Smooth muscle cell (in vitro differentiated cells): ENCODE measurements around the gene CFP. TPM values are rescaled to one million over a fixed set of nuclear protein-coding genes. Genes with fewer than 3 reads are reported as not detected.

Experiments used
- DNase-seq: peaks from one replicate; lab custom pipeline; 2025; ENCODE audit not compliant: unreplicated experiment; lab: John Stamatoyannopoulos, UW
- H2AFZ ChIP-seq: fragments of 200-600 bp; sonication (generic); 2 replicates; pipeline ENCODE4 v1.6.0; 2016; ENCODE audit warnings: antibody characterized with exemption, low read depth, mild to moderate bottlenecking
- H3F3A ChIP-seq: fragments of 200-600 bp; sonication (generic); 2 replicates; pipeline ENCODE4 v1.6.0; 2017; ENCODE audit warnings: antibody characterized with exemption, low read depth
- H3K27ac ChIP-seq: fragments of 200-600 bp; sonication (generic); 2 replicates; pipeline ENCODE4 v1.5.1; 2016; ENCODE audit warnings: low read depth, mild to moderate bottlenecking
- H3K27me3 ChIP-seq: fragments of 200-600 bp; sonication (generic); 2 replicates; pipeline ENCODE4 v1.6.1; 2016; ENCODE audit warnings: low read depth, mild to moderate bottlenecking
- H3K36me3 ChIP-seq: fragments of 200-600 bp; sonication (generic); 2 replicates; pipeline ENCODE4 v1.5.1; 2016; ENCODE audit warnings: low read depth
- H3K4me1 ChIP-seq: fragments of 200-600 bp; sonication (generic); 2 replicates; pipeline ENCODE4 v1.5.1; 2016; ENCODE audit warnings: low read depth
- H3K4me2 ChIP-seq: fragments of 200-600 bp; sonication (generic); 2 replicates; pipeline ENCODE4 v1.6.0; 2016; ENCODE audit warnings: mild to moderate bottlenecking
- H3K4me3 ChIP-seq: fragments of 200-600 bp; sonication (generic); 2 replicates; pipeline ENCODE4 v1.5.1; 2016; ENCODE audit warnings: mild to moderate bottlenecking
- H3K79me2 ChIP-seq: fragments of 200-600 bp; sonication (generic); 2 replicates; pipeline ENCODE4 v1.6.0; 2016; ENCODE audit warnings: low read depth, mild to moderate bottlenecking
- H3K9ac ChIP-seq: fragments of 200-600 bp; sonication (generic); 2 replicates; pipeline ENCODE4 v1.6.0; 2016; ENCODE audit warnings: low read depth
- H3K9me3 ChIP-seq: fragments of 200-600 bp; sonication (generic); replicated peaks from 2 replicates; pipeline ENCODE4 v1.5.1; 2016; ENCODE audit warnings: low read depth
- H4K20me1 ChIP-seq: fragments of 200-600 bp; sonication (generic); 2 replicates; pipeline ENCODE4 v1.6.0; 2016; ENCODE audit warnings: low read depth
- WGBS: methylation state at CpG from one replicate; pipeline ENCODE4 v1.1.7; 2016; ENCODE audit warnings: low lambda C conversion rate; 5-methylcytosine and 5-hydroxymethylcytosine counted together
- polyA plus RNA-seq: library from polyadenylated mRNA; unstranded; fragments of >200 nt; fragmentation: Nextera tagmentation; extraction: Ambion mirVana; gene quantifications from 2 replicates; pipeline ENCODE4 v1.2.1, GENCODE V29; 2016
- total RNA-seq: library from RNA; depleted of rRNA; stranded (reverse); fragments of >200 nt; gene quantifications from 2 replicates; pipeline ENCODE4 v1.2.3, GENCODE V29; 2014
- TF ChIP-seq, protein P1 (sequence below): fragments of 200-600 bp; sonication (generic); IDR thresholded peaks from 2 replicates; pipeline ENCODE4 v1.5.1; 2017; ENCODE audit warnings: borderline replicate concordance, mild to moderate bottlenecking, antibody characterized with exemption; ENCODE audit not compliant: insufficient read depth, poor library complexity, severe bottlenecking

The CFP gene
- total and polyA plus RNA-seq, 2 experiments from 2014 or later: 0.58 to 1.3 TPM

DNA sequence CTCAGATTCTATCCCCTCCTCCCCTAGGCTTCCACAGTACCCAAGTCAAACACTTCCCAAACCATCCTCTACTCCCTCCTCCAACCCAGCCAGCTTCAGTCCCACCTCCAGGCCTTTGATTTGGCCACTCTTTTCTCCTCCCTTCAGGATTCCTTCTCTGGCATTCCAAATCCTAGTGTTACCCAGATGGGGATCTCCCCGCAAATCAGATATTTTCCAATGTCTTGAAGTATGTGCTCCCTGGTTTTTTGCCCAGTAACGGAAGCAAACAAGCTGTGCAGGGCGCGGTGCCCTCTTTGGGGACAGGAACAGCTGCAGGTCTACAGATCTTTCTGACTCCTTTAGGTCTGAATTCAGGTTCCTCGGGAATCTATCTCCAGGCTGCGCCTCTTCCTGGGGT, 7.9 kb downstream of the CFP start:
- TF ChIP-seq, protein P1, sequence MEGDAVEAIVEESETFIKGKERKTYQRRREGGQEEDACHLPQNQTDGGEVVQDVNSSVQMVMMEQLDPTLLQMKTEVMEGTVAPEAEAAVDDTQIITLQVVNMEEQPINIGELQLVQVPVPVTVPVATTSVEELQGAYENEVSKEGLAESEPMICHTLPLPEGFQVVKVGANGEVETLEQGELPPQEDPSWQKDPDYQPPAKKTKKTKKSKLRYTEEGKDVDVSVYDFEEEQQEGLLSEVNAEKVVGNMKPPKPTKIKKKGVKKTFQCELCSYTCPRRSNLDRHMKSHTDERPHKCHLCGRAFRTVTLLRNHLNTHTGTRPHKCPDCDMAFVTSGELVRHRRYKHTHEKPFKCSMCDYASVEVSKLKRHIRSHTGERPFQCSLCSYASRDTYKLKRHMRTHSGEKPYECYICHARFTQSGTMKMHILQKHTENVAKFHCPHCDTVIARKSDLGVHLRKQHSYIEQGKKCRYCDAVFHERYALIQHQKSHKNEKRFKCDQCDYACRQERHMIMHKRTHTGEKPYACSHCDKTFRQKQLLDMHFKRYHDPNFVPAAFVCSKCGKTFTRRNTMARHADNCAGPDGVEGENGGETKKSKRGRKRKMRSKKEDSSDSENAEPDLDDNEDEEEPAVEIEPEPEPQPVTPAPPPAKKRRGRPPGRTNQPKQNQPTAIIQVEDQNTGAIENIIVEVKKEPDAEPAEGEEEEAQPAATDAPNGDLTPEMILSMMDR: no peak
- no peaks in the 10 kb centered on the region for H3K79me2 ChIP-seq
- H3K9me3 ChIP-seq: no peaks in the 10 kb centered on the region
- no peaks in the 10 kb centered on the region for H4K20me1 ChIP-seq
- DNase-seq: no peak
- H3K27ac ChIP-seq: no peak overlapping the region
- no peaks in the 10 kb centered on the region for H3K36me3 ChIP-seq
- WGBS: 81% methylated on average over 6 of the region's 6 CpGs
- H3K4me2 ChIP-seq: no peak overlapping the region
- no peak overlapping the region for H3K9ac ChIP-seq
- H3F3A ChIP-seq: no peaks in the 10 kb centered on the region
- H3K4me1 ChIP-seq: no peaks in the 10 kb centered on the region
- no peak overlapping the region for H3K4me3 ChIP-seq
- H2AFZ ChIP-seq: no peak overlapping the region
- H3K27me3 ChIP-seq: no peaks in the 10 kb centered on the region

DNA sequence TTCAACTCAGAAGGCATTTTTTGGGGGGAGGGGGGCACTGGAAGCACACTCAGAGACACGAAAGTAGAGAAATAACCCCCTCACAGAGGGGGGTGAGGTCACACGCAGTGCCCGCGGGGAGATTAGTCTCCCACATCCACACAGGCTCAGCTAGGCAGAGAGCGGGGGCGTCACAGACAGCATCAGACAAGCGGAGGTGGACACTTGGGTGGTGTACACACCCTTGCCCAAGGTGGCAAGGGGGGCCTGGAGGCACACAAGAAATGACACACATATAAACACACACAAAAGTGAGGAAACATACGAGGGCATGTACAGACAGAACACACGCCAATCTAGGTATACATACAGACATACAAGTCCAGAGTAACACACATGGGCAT, 9.4 kb downstream of the CFP start:
- H3K79me2 ChIP-seq: no peaks in the 10 kb centered on the region
- H3K9me3 ChIP-seq: no peaks in the 10 kb centered on the region
- no peak overlapping the region for H3K27ac ChIP-seq
- no peaks in the 10 kb centered on the region for H3K27me3 ChIP-seq
- 75% methylated on average over 9 of the region's 9 CpGs for WGBS
- no peak overlapping the region for H3K9ac ChIP-seq
- H3K4me3 ChIP-seq: no peak overlapping the region
- no peaks in the 10 kb centered on the region for H4K20me1 ChIP-seq
- TF ChIP-seq, protein P1: no peak
- no peak overlapping the region for H3K4me2 ChIP-seq
- DNase-seq: no peak
- no peaks in the 10 kb centered on the region for H3K4me1 ChIP-seq
- no peak overlapping the region for H2AFZ ChIP-seq
- H3K36me3 ChIP-seq: no peaks in the 10 kb centered on the region
- H3F3A ChIP-seq: no peaks in the 10 kb centered on the region

DNA sequence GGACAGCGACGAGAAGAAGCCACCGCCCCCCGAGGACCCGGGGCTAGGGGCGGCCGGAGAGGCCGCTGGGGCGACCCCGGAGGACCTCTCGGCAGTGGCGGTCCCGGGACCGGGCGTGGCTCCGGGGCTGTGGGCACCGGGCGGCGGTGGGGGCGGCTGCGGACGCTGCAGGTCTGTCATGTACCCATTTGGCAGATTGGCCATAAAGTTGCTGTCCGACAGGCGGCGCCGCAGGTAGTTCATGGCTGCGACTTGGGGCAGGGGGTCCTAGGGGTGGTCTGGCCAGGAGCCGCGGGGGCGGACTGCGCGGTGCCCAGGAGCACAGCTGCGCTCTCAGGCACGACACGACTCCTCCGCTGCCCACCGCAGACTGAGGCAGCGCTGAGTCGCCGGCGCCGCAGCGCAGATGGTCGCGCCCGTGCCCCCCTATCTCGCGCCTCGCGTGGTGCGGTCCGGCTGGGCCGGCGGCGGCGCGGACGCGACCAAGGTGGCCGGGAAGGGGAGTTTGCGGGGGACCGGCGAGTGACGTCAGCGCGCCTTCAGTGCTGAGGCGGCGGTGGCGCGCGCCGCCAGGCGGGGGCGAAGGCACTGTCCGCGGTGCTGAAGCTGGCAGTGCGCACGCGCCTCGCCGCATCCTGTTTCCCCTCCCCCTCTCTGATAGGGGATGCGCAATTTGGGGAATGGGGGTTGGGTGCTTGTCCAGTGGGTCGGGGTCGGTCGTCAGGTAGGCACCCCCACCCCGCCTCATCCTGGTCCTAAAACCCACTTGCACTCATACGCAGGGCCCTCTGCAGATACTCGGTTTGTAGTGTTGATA, 10.0 kb downstream of the CFP start, which contains the start of gene SYN1:
TSS of gene SYN1 (minus strand) at position 372 of the 817 bp plus-strand sequence. CDS start at position 243, 129 bp downstream.
- Histone ChIP-seq H3K27me3 (no peaks in the 10 kb centered on the region), H3K9me3 (no peaks in the 10 kb centered on the region), H2AFZ (no peak within 1 kb of the TSS), H3K36me3 (no peaks in the 10 kb centered on the region), H3K4me1 (no peaks in the 10 kb centered on the region), H3K27ac (no peak within 1 kb of the TSS), H3K79me2 (no peaks in the 10 kb centered on the region), H3K4me3 (peak within 1 kb of the TSS; percentile 39), H3F3A (no peaks in the 10 kb centered on the region), H3K4me2 (peak within 1 kb of the TSS; percentile 77), H3K9ac (no peak within 1 kb of the TSS), H4K20me1 (no peaks in the 10 kb centered on the region)
- TF ChIP-seq, protein P1: no peak
- peak; percentile 10 for DNase-seq
- WGBS: 40% methylated on average over 66 of the region's 88 CpGs
